HS-27A (cell line): ENCODE results near the gene PDE9A.

ENCODE experiments used
- DNase-seq: peaks from one replicate; pipeline ENCODE4 v3.0.0-alpha.2; 2012; ENCODE audit warnings: low read depth, missing footprints

Gene PDE9A

GRCh38 chr21:42658320-42659105 lies 5.1 kb downstream of the PDE9A start:
- DNase-seq = no peak

DNA sequence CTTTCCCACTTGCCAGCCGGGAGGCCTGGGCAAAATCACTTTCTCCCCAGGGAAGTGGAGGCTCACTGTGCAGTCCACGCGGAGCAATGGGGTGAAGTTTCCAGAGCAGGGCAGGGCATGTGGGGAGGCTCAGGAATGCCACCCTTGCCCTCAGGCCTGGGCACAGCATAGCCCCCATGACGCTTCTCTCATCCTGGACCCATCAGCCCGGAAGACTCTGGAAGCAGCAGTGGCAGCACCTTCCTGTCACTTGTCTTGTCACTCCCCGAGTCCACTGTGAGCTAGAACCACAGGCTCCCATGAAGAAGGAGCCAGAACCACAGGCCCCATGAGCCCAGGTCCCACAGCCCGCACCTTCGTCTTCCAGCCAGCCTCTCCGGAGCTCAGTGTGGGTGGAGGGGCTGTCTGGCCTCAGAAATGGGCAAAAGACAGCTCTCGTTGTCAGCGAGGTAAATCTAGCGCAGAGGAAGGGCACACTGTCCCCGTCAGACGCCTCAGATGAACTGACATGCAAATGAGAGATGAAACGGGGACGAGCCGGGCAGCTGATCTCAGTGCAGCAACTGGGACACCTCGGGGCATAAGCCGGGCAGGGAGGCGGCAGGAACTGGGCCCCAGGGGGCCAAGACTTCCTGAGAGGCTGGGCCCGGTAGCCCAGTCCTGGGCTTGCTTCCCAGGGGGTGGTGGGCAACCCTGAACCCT lies 6.1 kb downstream of the PDE9A start:
- no peak for DNase-seq

GRCh38 chr21:42660118-42660470 lies 6.7 kb downstream of the PDE9A start:
- DNase-seq = no peak

DNA sequence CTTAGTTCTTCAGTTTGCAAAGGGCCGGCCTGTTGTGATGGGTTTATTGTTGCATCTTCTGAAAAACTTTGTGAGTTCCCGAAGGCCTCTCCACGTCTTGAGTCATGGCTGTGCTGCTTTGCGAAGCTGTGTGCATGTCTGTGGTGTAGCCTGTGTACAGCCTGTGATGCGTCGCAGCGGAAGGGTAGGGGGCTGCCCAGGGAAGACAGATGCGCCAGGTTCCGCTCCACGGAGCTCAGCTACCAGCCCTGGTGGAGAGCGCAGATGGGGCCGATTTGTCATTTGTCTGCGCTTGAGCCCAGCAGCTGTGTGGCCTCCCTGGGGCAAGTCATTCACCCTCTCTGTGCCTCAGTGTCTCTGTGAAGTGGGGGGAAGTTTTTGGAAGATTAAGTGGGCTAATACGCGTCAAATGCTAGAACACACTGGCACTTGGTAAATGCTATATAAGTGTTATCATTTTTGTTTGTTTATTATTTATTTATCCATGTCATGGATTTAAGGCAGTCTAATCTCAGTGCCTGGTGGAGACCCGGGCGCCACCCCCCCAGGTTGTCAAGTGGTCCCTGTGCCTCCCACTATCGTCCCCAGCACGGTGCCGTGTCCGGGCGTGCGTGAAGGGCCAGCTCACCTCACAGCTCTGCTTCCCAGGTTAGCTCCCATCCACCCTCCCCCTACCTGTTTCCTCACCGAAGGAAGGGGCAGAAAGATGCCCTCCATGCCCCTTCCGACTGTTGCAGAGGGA lies 8.4 kb downstream of the PDE9A start:
- no peak for DNase-seq

DNA sequence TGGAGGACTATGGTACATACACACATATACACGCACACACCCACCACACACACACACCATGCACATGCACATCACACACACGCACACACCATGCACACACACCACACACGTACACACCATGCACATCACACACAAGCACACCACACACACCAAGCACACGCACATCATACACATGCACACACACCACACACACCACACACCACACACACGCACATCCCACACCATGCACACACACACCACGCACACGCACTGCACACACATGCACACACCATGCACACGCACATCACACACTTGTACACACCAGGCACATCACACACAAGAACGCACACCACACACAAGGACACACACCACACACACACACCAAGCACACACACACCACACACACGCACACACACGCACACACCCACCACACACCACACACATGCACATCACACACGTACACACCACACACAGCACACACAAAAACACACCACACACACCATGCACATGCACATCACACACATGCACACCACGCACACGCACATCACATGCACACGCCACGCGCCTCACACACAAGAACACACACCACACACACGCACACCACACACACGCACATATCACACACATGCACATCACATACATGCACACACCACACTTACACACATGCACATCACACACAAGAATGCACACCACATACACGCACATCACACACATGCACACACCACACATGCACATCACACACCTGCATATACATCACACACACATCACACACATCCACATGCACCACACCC lies 9.2 kb downstream of the PDE9A start:
- no peak for DNase-seq

- DNase-seq = no peak
Observed at GRCh38 chr21:42663200-42663750, 9.9 kb downstream of the PDE9A start.

GRCh38 chr21:42663860-42664535 lies 10.6 kb downstream of the PDE9A start:
- DNase-seq = no peak

DNA sequence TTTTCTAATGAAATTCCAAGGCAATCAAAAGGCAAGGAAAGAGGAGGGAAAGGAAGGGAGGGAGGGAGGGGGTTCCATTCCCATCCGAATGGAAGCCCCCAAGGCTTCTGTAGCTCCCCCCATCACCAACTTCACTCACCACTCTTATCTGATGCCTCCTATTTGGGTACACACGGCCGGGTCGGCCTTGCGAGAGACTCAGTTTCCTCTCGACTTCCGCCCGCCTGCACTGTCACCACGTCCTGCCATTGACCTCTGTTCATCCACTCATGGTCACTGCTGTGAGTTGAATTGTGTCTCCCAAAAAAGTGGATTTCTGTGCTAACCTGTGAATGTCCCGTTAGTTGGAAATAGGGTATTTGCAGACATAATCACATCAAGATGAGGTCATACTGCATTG lies 11.2 kb downstream of the PDE9A start:
- DNase-seq = no peak

- DNase-seq = no peak
Observed at GRCh38 chr21:42665026-42665425, 11.6 kb downstream of the PDE9A start.

- no peak for DNase-seq
Observed at GRCh38 chr21:42665484-42665883, 12.1 kb downstream of the PDE9A start.

DNA sequence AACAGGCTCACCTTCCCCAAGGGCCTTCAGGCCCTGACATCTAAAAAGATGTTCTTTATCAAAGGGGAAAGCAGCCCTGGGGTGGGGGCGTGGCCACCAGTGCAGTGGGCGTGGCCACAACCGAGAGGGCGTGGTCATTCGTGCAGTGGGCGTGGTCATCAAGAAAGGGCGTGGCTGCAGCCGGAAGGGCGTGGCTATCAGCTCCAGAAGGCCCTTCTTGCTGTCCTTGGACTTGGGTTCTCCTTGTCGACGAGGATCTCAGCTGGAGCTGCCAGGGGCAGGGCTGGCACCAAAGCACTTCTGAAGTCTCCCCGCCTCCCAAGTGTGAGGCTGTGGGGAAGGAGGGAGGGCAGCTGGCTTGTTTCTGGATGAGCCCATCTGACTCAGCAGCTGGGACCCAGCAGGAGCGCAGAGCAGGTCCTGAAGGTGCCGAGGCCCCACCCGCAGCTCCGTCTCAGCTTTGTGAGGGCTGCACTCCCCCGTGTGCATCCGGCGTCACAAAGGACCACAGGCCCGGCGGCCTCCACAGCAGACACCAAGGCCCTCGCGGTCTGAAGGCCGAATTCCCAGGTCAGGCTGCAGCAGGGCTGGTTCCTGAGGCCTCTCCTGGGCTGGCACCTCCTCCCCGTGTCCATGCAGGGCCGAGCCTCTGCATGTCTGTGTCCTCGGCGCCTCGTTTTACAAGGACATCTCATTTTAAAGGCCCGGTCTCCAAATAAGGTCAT lies 12.8 kb downstream of the PDE9A start:
- no peak for DNase-seq

DNA sequence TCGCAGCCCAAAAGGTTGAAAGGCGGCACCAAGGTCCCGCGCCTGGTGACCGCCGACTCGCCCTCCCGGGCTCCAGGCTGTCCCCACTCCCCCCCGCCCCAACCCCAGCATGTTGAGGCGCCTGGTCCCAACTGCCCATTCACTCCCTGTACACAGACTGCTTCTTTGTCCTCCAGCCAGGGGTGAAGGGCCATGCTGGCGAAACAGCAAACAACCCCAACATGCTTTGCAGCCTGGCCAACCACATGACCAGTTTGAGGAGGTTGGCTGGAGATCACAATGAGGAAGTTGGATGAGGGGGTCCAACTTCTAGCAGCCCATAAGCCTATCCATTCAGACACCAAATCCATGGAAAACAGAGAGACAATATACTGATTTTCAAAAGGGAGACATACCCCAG lies 13.5 kb downstream of the PDE9A start:
- DNase-seq = no peak

DNA sequence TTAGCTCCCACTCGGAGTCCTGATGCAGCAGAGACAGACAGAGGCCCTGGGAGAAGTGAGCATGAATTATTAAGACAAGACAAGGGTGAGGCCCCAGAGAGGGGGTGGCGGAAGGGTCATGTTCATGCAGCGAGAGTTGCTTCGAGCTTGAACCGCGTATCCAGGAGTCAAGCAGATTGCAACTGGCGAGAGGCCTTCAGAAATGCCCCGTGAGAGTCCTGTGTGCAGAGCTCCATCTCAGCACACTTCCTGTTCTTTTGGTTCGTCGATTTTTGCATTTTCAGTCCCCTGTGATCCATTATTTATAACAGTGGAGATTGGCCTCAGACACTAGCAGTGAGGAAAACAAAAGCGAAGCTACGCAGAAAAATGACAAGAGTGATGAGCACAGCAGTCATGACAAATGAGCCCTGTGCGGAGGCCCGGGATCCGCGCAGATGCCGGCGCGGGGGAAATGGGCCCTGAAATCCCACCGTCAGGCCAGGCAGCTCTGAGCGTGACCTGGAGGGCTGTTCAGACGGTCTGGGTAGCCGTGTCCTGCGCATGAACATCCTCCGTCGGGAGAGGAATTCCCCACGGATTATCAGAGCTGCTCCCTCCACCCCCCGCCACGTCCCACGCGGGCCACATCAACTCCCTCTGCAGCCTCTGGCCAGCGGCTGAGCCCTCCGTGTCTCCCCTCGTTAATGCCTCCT lies 15.0 kb downstream of the PDE9A start:
- no peak for DNase-seq

GRCh38 chr21:42669041-42669440 lies 15.6 kb downstream of the PDE9A start:
- DNase-seq = no peak

DNA sequence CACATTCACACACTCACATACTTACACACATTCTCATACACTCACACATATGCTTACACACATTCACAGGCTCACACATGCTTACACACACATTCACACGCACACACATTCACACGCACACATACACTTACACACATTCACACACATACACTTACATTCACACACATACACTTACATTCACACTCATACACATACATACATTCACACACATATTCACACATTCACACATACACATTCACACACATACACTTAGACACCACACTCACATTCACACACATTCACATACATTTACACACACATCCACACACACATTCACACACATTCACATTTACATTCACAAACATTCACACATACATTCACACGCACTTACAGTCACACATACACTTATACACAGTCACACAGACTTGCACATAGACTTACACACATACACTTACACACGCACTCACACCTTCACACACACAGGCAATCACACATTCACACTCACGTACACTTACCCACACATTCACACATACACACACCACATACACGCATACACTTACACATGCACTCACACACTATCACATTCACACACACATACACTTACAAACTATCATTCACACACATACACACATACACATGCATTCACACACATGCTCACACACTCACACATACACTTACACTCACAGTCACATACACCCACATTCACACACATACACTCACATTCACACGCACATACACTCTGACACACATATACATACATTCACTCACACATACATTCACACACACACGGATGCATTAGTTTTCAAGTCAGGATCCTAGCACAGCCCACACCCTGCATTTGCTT lies 16.8 kb downstream of the PDE9A start:
- no peak for DNase-seq

GRCh38 chr21:42670884-42671283 lies 17.5 kb downstream of the PDE9A start:
- no peak for DNase-seq

DNA sequence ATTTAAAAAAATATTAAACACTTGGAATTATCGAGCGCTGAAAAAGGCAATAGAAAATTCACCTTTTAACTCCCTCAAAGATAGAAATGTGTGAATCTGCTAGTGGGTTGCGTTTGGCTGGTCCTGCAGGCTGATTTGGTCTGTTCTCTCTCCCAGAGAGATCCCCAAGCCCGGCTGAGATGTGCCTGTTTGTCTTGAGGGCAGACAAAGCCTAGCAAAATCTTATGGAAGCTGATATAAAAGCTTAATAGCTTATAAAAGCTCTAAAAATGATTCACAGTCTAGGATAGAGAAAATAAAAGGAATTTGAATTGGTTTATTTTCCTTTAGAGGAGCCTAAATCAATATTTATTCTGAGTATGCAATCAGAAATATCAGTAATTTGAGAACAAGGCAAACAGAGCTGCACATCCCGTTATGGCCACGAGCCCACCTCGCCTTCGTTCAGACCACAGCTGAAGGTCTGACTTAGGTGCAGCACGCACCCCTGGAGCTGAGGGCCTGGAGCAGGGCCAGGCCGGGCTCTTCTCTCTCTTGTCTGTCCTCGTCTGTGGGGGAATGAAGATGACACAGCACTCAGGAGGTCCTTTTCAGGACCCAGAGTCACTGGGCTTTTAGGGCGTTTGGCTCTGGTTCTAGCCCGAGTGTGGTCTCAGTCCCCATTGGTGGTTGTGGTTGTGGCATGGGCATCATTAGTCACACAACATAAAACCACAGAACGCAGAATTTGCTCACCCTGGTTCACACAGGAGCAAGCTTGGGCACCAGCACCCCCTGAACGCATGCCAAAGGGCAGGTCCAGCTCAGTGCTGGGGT lies 18.6 kb downstream of the PDE9A start:
- no peak for DNase-seq

GRCh38 chr21:42672699-42673458 lies 19.5 kb downstream of the PDE9A start:
- no peak for DNase-seq
